Spleen (tissue), 11 donors: ENCODE results near the gene ANKS3. TPM values are rescaled to one million over a fixed set of nuclear protein-coding genes. Genes with fewer than 3 reads are reported as not detected.

ENCODE experiments used
- DNase-seq: peaks from one replicate; pipeline ENCODE4 v3.0.0-alpha.2; 2020
- H3K27ac ChIP-seq, 8 donors: fragments of 200-600 bp; sonication (generic) in 7 of 8; 1 replicate in 4 of 8; 2 replicates in 4 of 8; pipeline versions ENCODE4 v1.5.0 to v1.8.0; 2016 to 2021; ENCODE audit warnings: inconsistent platforms in 4 of 8, mild to moderate bottlenecking in 4 of 8, moderate library complexity in 1 of 8
- H3K27me3 ChIP-seq, 7 donors: fragments of 200-600 bp; sonication (generic) in 6 of 7; replicated peaks in 1 of 7; 1 replicate in 4 of 7; 2 replicates in 3 of 7; pipeline versions ENCODE4 v1.5.0 to v1.8.0; 2016 to 2021; ENCODE audit warnings: inconsistent platforms in 3 of 7, mild to moderate bottlenecking in 1 of 7
- H3K36me3 ChIP-seq, 6 donors: fragments of 200-600 bp; sonication (generic) in 5 of 6; 1 replicate in 4 of 6; 2 replicates in 2 of 6; pipeline versions ENCODE4 v1.5.0 to v1.8.0; 2016 to 2021; ENCODE audit warnings: inconsistent platforms in 2 of 6
- H3K4me1 ChIP-seq, 6 donors: fragments of 200-600 bp; sonication (generic) in 5 of 6; 1 replicate in 3 of 6; 2 replicates in 3 of 6; pipeline versions ENCODE4 v1.5.0 to v1.8.0; 2016 to 2021; ENCODE audit warnings: inconsistent platforms in 3 of 6
- H3K4me3 ChIP-seq, 8 donors: fragments of 200-600 bp; sonication (generic) in 7 of 8; 1 replicate in 4 of 8; 2 replicates in 4 of 8; pipeline versions ENCODE4 v1.5.0 to v1.8.0; 2016 to 2021; ENCODE audit warnings: inconsistent platforms in 4 of 8, mild to moderate bottlenecking in 4 of 8, moderate library complexity in 2 of 8
- H3K9me3 ChIP-seq, 8 donors: fragments of 200-600 bp; sonication (generic) in 7 of 8; 1 replicate in 4 of 8; 2 replicates in 4 of 8; pipeline versions ENCODE4 v1.5.0 to v1.8.0; 2016 to 2021; ENCODE audit warnings: inconsistent platforms in 4 of 8
- CTCF ChIP-seq, 11 experiments: fragments of 200-600 bp in 7 of 11; fragments of 450-650 bp in 4 of 11; sonication (generic) in 4 of 11; IDR thresholded peaks in 8 of 11; conservative IDR thresholded peaks in 3 of 11; 1 replicate in 7 of 11; 2 replicates in 4 of 11; pipeline versions ENCODE4 v1.4.0 to v1.8.0; 2016 to 2021; ENCODE audit warnings: antibody characterized with exemption in 11 of 11, inconsistent platforms in 4 of 11, mild to moderate bottlenecking in 1 of 11
- POLR2A ChIP-seq, 3 donors: fragments of 450-650 bp; IDR thresholded peaks; one replicate each; pipeline ENCODE4 v1.5.1; 2017; ENCODE audit warnings: antibody characterized with exemption in 3 of 3, mild to moderate bottlenecking in 1 of 3
- POLR2AphosphoS5 ChIP-seq, 3 donors: sonication (generic); formaldehyde crosslinking; IDR thresholded peaks; one replicate each; pipeline ENCODE4 v1.5.1; 2017; ENCODE audit warnings: antibody characterized with exemption in 3 of 3
- WGBS, 5 donors: extraction: QIAGEN DNeasy Blood & Tissue Kit in 3 of 5; methylation state at CpG; one replicate each; pipeline versions ENCODE4 v1.1.5 to v1.1.7; 2013 to 2018; 5-methylcytosine and 5-hydroxymethylcytosine counted together
- intact Hi-C: fragments of 100-400 bp; cut with DNase I; formaldehyde crosslinking; loops from one replicate; pipeline ENCODE4 v1.15.0; 2023; ENCODE audit warnings: low total_unique reads
- polyA plus RNA-seq, 3 donors: library from polyadenylated mRNA; stranded (reverse); fragments of 200-250 nt; gene quantifications; one replicate each; pipeline ENCODE4 v1.2.1, GENCODE V29; 2013
- total RNA-seq, 7 donors: library from RNA; depleted of rRNA in 3 of 7; stranded (reverse); fragments of >200 nt in 3 of 7; fragmentation: NEBNext Ultra II Directional in 4 of 7; extraction: Animal tissue kit (Norgen Biotek cat#: 25700) in 4 of 7; gene quantifications; one replicate each; pipeline versions ENCODE4 v1.1.0 to v1.2.1, GENCODE V29; 2016 to 2021
- donor health status: healthy with polysubstance abuse.
- donor health status: DM: no; HTN: no; CAD: no; lungs with moderate emphysema.
- donor health status: DM: no; HTN: no; CAD: no.
- donor health status: Bipolar disorder and iron deficiency.
- donor health status: healthy.
- donor health status: DM: no; HTN: no; CAD: no.
- donor health status: DM: yes; HTN: yes; CAD: no.

The ANKS3 gene
- total and polyA plus RNA-seq, 10 donors, result 12.5 to 29.5 (median 22.9) TPM

- H3K4me3 ChIP-seq, result peak overlapping the region in 6 of 8 donors; percentile 16 to 59 (median 28)
- intact Hi-C loops, result loop anchor here (5.0 kb wide), 1 partner anchor 52 kb away; no protein-coding TSS in a partner anchor
- peak overlapping the region; percentile 51 to 92 (median 88) for H3K27ac ChIP-seq
- peaks cover 17 to 96% (median 71%) of the 10 kb centered on the region in 6 donors for H3K4me1 ChIP-seq
- TF ChIP-seq POLR2A (IDR thresholded peaks at IDR 0.05) (no peak), CTCF (IDR thresholded peaks at IDR 0.05 in 8 of 11, conservative IDR thresholded peaks at IDR 0.05 in 3 of 11) (no peak), POLR2AphosphoS5 (IDR thresholded peaks at IDR 0.05) (no peak)
- WGBS, 5 donors, result 62 to 74% (median 70%) methylated on average over 14 to 20 of the region's 20 CpGs
- H3K27me3 ChIP-seq, result no peaks in the 10 kb centered on the region
- H3K36me3 ChIP-seq, result peaks cover 0 to 97% (median 31%) of the 10 kb centered on the region in 6 donors
- DNase-seq, result peak; percentile 79
- no peaks in the 10 kb centered on the region for H3K9me3 ChIP-seq
Measured at GRCh38 chr16:4679156-4679849, 54.8 kb downstream of the ANKS3 start.

GRCh38 chr16:4678596-4678995, 55.5 kb downstream of the ANKS3 start:
- DNase-seq, result no peak
- peaks cover 0 to 97% (median 27%) of the 10 kb centered on the region in 6 donors for H3K36me3 ChIP-seq
- intact Hi-C loops, result loop anchor here (5.0 kb wide), 1 partner anchor 51 kb away; no protein-coding TSS in a partner anchor

GRCh38 chr16:4677994-4678393, 56.1 kb downstream of the ANKS3 start:
- TF ChIP-seq CTCF (IDR thresholded peaks at IDR 0.05 in 8 of 11, conservative IDR thresholded peaks at IDR 0.05 in 3 of 11) (no peak), POLR2A (IDR thresholded peaks at IDR 0.05) (no peak), POLR2AphosphoS5 (IDR thresholded peaks at IDR 0.05) (no peak)
- no peak overlapping the region for H3K4me3 ChIP-seq
- 76 to 88% (median 87%) methylated on average over 9 of the region's 9 CpGs for WGBS, 5 donors
- H3K27me3 ChIP-seq, result no peaks in the 10 kb centered on the region
- peaks cover 0 to 97% (median 27%) of the 10 kb centered on the region in 6 donors for H3K36me3 ChIP-seq
- DNase-seq, result no peak
- H3K4me1 ChIP-seq, result peaks cover 17 to 82% (median 65%) of the 10 kb centered on the region in 6 donors
- intact Hi-C loops, result loop anchor here (5.0 kb wide), 1 partner anchor 51 kb away; no protein-coding TSS in a partner anchor
- H3K9me3 ChIP-seq, result no peaks in the 10 kb centered on the region
- peak overlapping the region; percentile 78 to 92 (median 88) for H3K27ac ChIP-seq

More at GRCh38 chr16:4678596-4678995, 55.5 kb downstream of the ANKS3 start:
- peaks cover 17 to 88% (median 68%) of the 10 kb centered on the region in 6 donors for H3K4me1 ChIP-seq
- WGBS, 5 donors, result 80 to 90% (median 85%) methylated on average over 6 of the region's 6 CpGs
- peak overlapping the region; percentile 51 to 92 (median 88) for H3K27ac ChIP-seq
- H3K27me3 ChIP-seq, result no peaks in the 10 kb centered on the region
- H3K9me3 ChIP-seq, result no peaks in the 10 kb centered on the region
- no peak overlapping the region for H3K4me3 ChIP-seq
- TF ChIP-seq POLR2AphosphoS5 (IDR thresholded peaks at IDR 0.05) (no peak), CTCF (IDR thresholded peaks at IDR 0.05 in 8 of 11, conservative IDR thresholded peaks at IDR 0.05 in 3 of 11) (no peak), POLR2A (IDR thresholded peaks at IDR 0.05) (no peak)

- intact Hi-C loops, result loop anchor here (5.0 kb wide), 1 partner anchor 50 kb away; no protein-coding TSS in a partner anchor
- H3K9me3 ChIP-seq, result no peaks in the 10 kb centered on the region
- H3K27ac ChIP-seq, result peak overlapping the region; percentile 78 to 92 (median 88)
- H3K4me1 ChIP-seq, result peaks cover 17 to 76% (median 62%) of the 10 kb centered on the region in 6 donors
- peak; percentile 90 for DNase-seq
- WGBS, 5 donors, result 62 to 90% (median 72%) methylated on average over 11 to 17 of the region's 17 CpGs
- peak overlapping the region in 1 of 8 donors; percentile 7 for H3K4me3 ChIP-seq
- peaks cover 0 to 97% (median 26%) of the 10 kb centered on the region in 6 donors for H3K36me3 ChIP-seq
- H3K27me3 ChIP-seq, result no peaks in the 10 kb centered on the region
- no peak for TF ChIP-seq POLR2A (IDR thresholded peaks at IDR 0.05)
- TF ChIP-seq POLR2AphosphoS5 (IDR thresholded peaks at IDR 0.05), result peak; percentile 67 to 83 (median 72)
- TF ChIP-seq CTCF (IDR thresholded peaks at IDR 0.05 in 8 of 11, conservative IDR thresholded peaks at IDR 0.05 in 3 of 11), result peak in 1 of 11 experiments; percentile 6
Measured at GRCh38 chr16:4677390-4677789, 56.7 kb downstream of the ANKS3 start.
